ENCODE measurements around the gene ANO8. TPM values are rescaled to one million over a fixed set of nuclear protein-coding genes. Genes with fewer than 3 reads are reported as not detected.

ANO8 gene, protein sequence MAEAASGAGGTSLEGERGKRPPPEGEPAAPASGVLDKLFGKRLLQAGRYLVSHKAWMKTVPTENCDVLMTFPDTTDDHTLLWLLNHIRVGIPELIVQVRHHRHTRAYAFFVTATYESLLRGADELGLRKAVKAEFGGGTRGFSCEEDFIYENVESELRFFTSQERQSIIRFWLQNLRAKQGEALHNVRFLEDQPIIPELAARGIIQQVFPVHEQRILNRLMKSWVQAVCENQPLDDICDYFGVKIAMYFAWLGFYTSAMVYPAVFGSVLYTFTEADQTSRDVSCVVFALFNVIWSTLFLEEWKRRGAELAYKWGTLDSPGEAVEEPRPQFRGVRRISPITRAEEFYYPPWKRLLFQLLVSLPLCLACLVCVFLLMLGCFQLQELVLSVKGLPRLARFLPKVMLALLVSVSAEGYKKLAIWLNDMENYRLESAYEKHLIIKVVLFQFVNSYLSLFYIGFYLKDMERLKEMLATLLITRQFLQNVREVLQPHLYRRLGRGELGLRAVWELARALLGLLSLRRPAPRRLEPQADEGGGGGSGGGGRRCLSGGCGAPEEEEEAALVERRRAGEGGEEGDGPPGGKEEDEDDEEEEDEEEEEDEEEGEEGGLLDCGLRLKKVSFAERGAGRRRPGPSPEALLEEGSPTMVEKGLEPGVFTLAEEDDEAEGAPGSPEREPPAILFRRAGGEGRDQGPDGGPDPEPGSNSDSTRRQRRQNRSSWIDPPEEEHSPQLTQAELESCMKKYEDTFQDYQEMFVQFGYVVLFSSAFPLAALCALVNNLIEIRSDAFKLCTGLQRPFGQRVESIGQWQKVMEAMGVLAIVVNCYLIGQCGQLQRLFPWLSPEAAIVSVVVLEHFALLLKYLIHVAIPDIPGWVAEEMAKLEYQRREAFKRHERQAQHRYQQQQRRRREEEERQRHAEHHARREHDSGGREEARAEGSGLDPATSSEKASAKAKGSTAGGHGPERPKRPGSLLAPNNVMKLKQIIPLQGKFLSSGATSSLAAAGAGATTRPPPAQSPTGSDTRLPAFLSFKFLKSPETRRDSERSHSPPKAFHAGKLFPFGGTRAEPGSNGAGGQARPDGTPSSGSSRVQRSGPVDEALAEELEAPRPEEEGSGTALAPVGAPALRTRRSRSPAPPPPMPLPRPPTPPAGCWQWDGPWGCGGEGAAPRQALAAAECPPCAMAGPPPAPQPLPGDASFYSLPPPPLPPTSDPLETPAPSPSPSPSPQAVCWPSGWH
- total RNA-seq = 1.3 and 3.9 TPM in 2 replicates

DNA sequence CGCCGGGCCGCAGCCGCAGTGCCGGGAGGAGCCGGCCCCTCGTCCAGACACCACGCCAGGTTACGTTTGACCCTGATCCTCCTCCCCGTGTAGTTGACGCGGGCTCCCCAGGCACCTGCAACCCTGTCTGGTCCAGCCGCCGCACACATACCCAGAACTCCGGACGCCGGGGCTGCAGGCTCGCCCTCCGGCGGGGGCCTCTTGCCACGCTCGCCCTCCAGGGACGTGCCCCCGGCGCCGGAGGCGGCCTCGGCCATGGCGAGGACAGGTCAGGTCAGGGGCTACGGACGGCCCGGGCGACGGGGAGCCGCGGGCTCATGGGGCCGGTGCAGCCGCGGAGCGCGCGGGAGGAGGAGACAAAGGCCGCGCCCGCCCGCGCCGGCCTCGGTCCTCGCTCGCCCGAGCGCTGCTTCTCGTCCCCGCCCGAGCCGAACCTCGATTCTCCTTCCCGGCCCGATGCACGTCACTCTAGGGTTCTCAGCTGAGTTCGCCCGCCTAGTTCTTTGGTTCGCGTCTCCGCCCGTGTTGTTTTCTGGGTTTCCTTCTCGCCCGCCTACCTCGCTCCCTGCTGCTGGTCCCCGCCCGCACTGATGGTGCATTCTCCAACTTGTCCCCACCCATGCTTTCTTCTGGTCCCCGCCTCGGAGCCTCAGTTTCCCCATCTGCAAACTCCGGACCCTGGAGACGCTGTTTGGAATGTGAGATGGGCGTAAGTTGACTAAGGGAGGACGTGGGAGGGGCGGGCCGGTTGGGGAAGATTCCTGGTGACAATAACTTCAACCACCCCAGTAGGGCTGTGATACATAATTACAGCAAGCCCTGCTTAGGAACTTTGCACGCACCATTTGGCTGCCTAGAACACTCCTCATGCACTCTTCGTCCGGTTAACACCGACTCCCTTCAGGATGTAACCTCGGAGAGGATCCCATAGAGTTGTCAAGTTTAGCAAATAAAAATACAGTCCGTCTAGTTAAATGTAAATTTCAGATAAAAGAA is at the start of gene ANO8:
Gene ANO8, minus strand, starts transcription at position 442 of the 996 bp plus-strand sequence. Its CDS starts 185 bp downstream, at position 257.

DNA sequence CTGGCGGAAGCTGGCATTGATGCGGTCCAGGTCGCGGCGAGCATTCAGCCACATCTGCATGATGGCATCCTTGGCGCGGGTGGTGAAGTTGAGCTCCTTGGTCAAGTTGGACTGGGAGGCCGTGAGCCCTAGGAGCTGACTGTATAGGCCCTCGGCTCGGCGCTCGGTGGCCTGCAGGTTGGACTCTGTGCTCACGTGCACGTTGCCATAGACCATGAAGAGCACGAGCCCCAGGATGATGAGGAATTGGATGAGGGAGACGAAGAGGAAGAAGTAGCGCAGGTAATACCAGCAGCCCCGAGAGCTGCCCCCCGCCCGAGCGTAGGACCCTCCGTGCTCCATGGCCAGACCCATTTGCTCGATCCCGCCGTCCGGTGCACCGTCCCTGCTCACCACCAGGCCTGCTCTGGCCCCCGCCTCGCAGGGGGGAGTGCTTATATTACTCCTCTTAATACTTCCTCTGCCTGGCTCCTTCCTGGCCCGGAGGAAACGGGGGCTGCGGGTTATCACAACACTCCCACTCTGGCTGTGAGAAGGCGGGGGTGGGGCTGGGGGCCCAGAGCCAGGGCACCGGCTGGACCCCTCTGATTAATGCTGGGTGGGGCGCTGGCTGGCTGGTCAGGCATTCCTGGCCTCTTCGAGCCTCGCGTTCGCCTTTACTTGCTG is 42.4 kb upstream of the ANO8 start, which contains the start of gene PLVAP:
Gene PLVAP, minus strand, starts transcription at position 408 of the 666 bp plus-strand sequence. Its CDS starts 54 bp downstream, at position 354.

DNA sequence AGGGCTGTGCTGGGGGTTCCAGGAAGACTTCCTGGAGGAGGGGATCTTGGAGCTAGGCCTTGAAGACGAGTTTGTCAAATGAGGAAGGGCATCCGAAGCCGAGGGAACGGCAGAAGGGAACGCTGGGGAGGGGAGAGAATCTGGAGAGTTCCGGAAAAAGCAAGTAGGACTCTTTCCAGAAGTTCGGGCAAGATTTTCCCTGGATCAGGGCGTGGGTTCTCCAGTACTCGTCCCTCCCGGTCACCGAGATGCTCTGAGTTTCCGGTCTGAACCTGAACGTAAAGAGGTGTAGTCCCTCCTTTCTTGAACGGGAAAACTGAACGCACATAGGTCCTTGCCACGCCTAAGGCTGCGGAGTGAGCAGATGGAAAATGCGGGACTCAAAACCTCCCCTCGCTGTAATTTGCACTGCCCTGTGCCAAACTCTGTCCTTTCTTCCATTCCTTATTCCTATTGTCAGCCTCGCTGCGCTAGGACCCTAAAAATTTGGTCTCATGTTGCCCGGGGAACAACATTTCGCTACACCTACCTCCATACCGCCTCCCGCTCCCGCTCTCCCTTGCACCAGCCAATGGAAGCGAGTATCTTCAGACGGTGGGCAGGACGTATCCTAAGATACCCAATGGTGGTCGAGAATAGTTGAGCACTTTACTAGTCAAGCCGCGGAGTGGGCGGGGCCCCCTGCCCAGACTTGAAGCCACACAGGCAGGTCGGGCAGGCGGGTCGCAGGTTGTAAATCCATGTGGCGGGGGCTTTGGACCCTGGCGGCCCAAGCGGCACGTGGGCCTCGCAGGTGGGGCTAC is 2.4 kb upstream of the ANO8 start, which contains the start of gene GTPBP3:
Gene GTPBP3, plus strand, starts transcription at position 682 of the 803 bp plus-strand sequence. Its CDS starts 59 bp downstream, at position 741.

DNA sequence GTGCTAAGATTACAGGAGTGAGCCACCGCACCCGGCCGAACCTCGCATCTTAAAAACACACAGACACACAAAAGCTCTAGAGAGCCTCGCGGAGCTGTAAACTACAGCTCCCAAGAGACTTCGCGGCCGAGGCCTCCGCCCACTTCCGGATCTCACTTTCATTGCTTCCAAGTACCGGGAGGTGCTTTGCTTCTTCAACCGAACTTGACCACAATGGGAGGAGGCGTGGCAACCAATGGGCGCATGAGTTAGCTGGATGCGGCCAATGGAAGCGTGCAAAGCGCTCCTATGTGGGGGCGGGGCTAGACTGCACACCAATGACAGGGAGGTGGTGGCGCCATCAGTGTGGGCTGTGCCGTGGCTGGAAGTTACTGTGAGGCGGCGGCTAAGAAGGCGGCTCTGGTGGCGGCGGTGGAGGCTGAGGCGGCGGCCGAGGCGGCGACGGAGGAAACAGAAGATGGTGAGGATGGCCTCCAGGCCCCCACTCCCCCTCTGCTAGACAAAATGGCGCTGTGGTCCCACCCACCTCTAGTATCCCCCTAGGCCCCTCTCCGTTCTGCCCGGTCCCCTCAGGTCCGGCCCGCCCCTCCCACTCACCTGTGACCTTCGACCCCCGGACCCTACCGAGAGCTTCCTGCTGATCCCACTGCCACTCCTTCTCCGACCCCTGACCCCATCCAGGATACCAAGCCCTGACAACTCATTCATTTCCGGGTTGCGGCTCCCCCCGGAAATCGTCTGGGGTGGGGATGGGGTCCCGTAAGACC is 25.3 kb downstream of the ANO8 start, which contains the start of gene DDA1:
Gene DDA1, plus strand, starts transcription at position 366 of the 767 bp plus-strand sequence. Its CDS starts 92 bp downstream, at position 458.

DNA sequence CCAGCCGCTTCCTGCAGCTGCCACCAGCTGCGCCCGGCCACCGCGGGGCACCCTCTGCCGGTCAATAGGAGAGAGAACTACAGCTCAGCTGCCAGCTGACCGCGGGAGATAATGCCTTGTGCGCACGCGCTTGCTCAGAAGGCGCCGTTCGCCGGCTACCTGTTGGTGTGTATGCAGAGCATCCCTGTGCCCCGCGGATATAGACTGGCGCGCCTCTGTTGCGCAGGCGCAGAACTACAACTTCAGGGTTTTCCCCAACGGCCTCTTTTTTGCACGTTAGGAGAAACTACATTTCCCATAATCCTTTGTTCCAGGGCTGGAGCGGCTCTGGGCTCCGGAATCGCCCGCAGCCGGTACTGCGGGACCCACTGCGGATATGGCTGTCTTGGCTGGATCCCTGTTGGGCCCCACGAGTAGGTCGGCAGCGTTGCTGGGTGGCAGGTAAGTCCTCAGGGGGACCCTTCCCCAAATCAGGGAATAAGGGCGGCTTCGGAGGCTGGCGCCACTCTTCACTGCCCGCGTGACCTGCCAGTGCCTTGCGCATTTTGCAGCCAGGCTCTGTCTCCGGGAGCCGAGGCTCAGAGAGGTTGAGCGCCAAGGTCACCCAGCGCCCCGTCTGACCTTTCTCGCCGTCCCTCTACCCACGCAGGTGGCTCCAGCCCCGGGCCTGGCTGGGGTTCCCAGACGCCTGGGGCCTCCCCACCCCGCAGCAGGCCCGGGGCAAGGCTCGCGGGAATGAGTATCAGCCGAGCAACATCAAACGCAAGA is 29.0 kb downstream of the ANO8 start, which contains the start of gene MRPL34:
Gene MRPL34, plus strand, starts transcription at position 356 of the 768 bp plus-strand sequence. Its CDS starts 21 bp downstream, at position 377.

DNA sequence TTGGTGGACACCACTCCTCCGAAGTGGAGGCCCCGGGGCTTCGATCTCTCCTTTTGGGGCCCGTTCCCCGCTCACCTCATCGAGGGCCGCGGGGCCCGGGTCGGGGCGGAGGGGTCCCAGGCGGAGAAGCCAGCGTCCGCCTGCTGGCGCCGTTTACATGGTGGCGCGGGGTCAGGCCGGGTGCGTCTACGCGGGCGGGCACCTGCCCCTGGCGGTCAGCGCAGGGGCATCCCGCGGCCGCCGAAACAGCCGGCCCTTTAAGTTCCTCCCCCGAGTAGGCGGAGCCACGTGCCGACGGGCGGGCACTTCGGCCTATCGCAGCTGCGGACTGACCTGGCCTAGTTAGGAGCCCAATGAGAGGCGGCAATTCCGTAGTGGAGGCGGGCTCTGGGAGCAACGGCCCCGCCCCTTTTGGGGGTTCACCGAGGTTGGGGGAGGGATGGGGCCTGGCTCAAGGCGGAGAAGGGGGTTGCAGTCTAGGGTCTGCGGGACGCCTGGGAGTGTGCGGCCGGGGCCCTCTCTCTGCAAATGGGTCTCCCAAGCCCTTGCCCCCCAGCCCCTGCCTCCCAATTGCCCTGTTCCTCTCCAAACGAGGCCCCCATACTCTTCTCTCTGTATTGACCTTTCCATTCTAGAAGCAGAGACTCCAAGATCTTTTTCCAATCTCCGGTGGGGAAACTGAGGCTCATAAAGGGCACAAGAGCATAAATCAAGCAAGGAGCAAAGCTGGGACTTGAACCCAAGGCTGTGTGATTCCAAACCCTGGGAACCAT is 31.3 kb downstream of the ANO8 start, which contains the start of gene ABHD8:
Gene ABHD8, minus strand, starts transcription at position 259 of the 773 bp plus-strand sequence. CDS start 1,809 bp downstream, outside the sequence.

DNA sequence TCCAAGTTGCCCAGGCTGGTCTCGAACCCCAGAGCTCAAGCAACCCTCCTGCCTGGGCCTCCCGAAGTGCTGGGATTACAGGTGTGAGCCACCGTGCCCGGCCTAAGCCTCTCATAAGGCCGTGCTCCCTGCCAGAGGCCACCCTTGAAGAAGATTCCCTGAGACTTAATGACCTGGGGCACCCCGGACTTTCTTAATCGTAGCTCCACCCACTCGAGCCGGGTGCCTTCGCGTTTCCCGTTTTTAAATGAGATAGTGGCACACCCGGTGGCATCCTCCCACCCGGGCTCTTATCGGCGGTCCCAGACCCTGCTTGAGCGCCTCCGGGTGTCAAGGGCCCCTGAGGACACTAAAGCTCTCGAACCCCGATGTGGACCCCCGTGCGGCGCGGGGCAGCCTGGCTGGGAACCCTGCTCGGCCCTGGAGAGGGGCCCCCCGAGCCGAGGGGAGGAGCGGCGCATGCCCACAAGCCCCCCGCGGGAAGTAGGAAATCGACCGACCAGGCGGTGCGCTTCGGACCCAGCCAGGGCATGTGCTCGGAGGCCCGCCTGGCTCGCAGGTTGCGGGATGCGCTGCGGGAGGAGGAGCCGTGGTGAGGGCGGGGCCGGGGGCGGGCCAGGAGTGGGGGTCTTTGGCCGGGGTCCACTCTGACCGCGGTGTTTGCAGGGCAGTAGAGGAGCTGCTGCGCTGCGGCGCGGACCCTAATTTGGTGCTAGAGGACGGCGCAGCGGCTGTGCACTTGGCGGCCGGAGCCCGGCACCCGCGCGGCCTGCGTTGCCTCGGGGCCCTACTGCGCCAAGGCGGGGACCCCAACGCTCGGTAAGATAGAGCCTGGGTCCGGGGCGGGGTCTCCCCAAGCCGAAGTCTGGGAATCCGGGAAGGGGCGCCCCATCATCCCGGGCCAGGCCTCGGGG is 53.0 kb downstream of the ANO8 start, which contains the start of gene ANKLE1:
Gene ANKLE1, plus strand, starts transcription at position 511 of the 914 bp plus-strand sequence. Its CDS starts 20 bp downstream, at position 531.

Other genes starting within 250 kb of the ANO8 start
- 16.8 and 19.1 TPM in 2 replicates for gene USE1, start 119.5 kb downstream of the ANO8 start, total RNA-seq
- gene OCEL1, start 108.6 kb downstream of the ANO8 start, total RNA-seq = 2.8 and 5.5 TPM in 2 replicates
- 77.4 and 94.2 TPM in 2 replicates for gene NR2F6, start 88.9 kb downstream of the ANO8 start, total RNA-seq
- gene USHBP1, start 70.1 kb downstream of the ANO8 start, total RNA-seq = not detected in 2 replicates
- gene BABAM1, start 67.4 kb downstream of the ANO8 start, total RNA-seq = 62.6 and 101 TPM in 2 replicates
- gene ANKLE1, start 53.0 kb downstream of the ANO8 start, total RNA-seq = 0.62 and 0.76 TPM in 2 replicates
- gene ABHD8, start 31.4 kb downstream of the ANO8 start, total RNA-seq = 19.6 and 20.1 TPM in 2 replicates
- gene MRPL34, start 29.0 kb downstream of the ANO8 start, total RNA-seq = 46.9 and 81.8 TPM in 2 replicates
- 17.1 and 31.0 TPM in 2 replicates for gene DDA1, start 25.3 kb downstream of the ANO8 start, total RNA-seq
- gene GTPBP3, start 2.7 kb upstream of the ANO8 start, total RNA-seq = 22.2 and 32.7 TPM in 2 replicates
- gene PLVAP, start 42.5 kb upstream of the ANO8 start, total RNA-seq = not detected in 2 replicates
- gene CCDC194, start 59.3 kb upstream of the ANO8 start, total RNA-seq = not detected in 2 replicates
- 0.08 and 0.47 TPM in 2 replicates for gene BST2, start 70.8 kb upstream of the ANO8 start, total RNA-seq
- 62.6 and 85.3 TPM in 2 replicates for gene MVB12A, start 85.2 kb upstream of the ANO8 start, total RNA-seq
- not detected in 2 replicates for gene TMEM221, start 113.8 kb upstream of the ANO8 start, total RNA-seq
- gene NXNL1, start 126.1 kb upstream of the ANO8 start, total RNA-seq = not detected in 2 replicates
- gene SLC27A1, start 135.7 kb upstream of the ANO8 start, total RNA-seq = 8.1 and 21.4 TPM in 2 replicates
- 90.5 and 110 TPM in 2 replicates for gene PGLS, start 176.8 kb upstream of the ANO8 start, total RNA-seq
- 92.9 and 107 TPM in 2 replicates for gene COLGALT1, start 220.8 kb upstream of the ANO8 start, total RNA-seq